ENCODE results near the gene ABCC9.
"Not testable (repeated sequence)": the region's sequence is repeated elsewhere in the genome, so short reads cannot be mapped to it uniquely, and the experiment has no call there.

Gene ABCC9

GRCh38 chr12:21813751-21814150 is 127.5 kb downstream of the ABCC9 start:
- no peak for DNase-seq

DNA sequence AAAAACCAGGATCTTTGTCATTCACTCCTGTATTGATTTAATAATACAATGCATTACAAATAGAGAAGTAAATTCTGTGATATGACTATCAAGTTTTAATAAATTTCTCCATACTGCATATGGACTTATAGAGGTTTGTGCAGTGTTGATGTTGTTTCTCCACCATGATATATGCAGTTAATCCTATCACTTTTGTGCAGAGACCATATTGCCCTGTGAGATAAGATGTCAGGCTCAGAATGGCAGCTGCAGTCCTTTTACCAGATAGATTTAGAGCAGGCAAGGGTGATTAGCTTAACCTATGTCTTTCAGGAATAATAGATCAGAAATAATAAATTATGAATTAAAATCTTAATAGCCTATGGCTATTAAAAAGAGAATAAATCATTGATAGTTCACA is 128.1 kb downstream of the ABCC9 start:
- no peak for DNase-seq

- not testable (repeated sequence) for DNase-seq
Measured at GRCh38 chr12:21812340-21812739, 128.9 kb downstream of the ABCC9 start.

GRCh38 chr12:21809100-21809499 is 132.1 kb downstream of the ABCC9 start:
- no peak for DNase-seq

GRCh38 chr12:21806255-21806654 is 135.0 kb downstream of the ABCC9 start:
- no peak for DNase-seq

DNA sequence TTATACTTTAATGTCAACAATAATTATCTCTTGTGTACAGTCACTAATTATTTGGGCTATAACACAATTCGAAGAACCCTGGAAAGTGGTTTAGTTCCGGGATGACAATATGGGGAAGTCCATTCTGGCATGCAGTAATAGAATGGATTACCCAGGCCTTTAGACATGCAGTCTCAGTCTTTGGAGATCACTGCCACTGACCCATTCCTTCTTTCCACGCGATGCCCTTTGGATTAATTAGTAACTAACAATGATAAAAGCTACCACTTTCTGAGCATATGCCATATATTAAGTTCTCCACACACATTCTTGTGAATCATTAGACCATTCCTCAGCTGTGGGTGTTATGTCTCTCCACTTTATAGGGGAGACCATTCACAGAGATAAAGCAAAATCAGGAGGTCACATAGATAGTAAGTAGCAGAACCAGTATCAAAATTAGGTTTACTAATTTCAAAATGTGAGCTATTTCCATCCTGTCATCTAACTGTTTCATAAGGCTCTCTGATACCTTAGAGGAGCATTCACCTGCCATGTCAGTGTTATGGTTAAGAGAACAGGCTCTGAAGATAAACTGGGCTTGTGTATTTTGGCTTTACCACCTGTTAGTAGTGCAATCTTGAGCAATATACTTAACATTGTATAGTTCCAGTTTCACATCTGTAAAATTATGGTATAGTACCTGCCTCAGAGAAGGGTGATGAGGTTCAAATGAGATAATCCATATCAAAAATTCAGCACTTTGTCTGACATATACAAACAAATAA is 139.5 kb downstream of the ABCC9 start:
- no peak for DNase-seq

DNA sequence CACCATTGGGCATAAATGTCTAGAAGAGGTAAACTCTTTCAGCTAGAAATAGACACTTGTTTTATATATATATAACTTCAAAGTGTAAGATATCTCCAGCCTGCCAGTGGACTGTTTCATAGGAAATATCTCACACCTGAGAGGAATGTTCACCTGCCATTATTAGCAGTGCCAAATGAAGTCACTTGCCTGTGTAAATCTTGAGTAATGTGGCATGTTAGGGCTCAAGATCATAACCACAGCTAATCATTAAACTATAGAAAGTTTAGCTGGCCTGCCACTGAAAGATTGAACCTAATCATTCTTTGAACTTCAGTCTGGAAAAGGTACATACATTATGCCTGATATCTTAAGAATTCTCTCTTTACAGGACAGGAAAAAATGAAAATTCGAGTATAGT is 141.2 kb downstream of the ABCC9 start:
- no peak for DNase-seq

GRCh38 chr12:21797539-21797938 is 143.7 kb downstream of the ABCC9 start:
- no peak for DNase-seq

- no peak for DNase-seq
Measured at GRCh38 chr12:21795648-21796328, 145.4 kb downstream of the ABCC9 start.

DNA sequence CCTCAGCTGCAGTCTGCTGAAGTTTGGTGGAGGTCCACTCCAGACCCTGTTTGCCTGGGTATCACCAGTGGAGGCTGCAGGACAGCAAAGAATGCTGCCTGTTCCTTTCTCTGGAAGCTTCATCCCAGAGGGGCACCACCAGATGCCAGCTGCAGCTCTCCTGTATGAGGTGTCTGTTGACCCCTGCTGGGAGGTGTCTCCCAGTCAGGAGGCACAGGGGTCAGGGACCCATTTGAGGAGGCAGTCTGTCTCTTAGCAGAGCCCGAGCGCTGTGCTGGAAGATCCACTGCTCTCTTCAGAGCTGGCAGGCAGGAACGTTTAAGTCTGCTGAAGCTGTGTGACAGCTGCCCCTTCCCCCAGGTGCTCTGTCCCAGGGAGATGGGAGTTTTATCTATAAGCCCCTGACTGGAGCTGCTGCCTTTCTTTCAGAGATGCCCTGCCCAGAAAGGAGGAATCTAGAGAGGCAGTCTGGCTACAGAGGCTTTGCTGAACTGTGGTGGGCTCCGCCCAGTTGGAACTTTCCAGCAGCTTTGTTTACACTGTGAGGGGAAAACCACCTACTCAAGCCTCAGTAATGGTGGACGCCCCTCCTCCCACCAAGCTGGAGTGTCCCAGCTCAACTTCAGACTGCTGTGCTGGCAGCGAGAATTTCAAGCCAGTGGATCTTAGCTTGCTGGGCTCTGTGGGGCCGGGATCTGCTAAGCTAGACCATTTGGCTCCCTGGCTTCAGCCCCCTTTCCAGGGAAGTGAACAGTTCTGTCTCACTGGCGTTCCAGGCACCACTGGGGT is 146.2 kb downstream of the ABCC9 start:
- not testable (repeated sequence) for DNase-seq

- not testable (repeated sequence) for DNase-seq
Measured at GRCh38 chr12:21789687-21790086, 151.5 kb downstream of the ABCC9 start.

GRCh38 chr12:21788089-21788983 is 152.9 kb downstream of the ABCC9 start:
- DNase-seq, result no peak

DNA sequence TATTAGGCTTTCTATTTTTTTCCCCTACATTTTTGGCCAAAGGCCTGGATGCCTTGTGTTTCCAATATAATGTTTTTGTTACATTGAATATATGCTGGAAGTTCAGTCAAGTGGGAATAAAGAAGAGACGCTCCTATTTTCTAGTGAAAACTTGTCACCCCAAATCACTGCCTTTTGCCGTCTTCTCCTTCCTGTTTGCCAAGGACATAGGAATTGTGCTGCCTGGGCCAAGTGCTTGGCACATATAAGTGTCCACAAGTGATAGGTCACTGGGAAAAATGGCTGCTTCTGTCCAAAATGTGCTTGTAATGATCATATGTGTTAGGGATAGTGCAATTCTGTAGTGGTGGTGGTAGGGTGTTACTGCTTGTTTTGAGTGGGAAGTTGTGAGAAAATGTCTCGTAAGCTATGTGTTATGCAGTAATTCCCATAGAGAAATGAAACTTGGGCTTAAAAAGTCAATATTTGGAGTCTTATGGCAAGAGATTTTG is 155.1 kb downstream of the ABCC9 start:
- no peak for DNase-seq

DNA sequence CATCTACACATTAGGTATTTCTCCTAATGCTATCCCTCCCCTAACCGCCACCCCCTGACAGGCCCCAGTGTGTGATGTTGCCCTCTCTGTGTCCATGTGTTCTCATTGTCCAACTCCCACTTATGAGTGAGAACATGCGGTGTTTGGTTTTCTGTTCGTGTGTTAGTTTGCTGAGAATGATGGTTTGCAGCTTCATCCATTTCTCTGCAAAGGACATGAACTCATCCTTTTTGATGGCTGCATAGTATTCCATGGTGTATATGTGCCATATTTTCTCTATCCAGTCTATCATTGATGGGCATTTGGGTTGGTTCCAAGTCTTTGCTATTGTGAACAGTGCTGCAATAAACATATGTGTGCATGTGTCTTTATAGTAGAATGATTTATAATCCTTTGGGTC is 158.5 kb downstream of the ABCC9 start:
- not testable (repeated sequence) for DNase-seq

DNA sequence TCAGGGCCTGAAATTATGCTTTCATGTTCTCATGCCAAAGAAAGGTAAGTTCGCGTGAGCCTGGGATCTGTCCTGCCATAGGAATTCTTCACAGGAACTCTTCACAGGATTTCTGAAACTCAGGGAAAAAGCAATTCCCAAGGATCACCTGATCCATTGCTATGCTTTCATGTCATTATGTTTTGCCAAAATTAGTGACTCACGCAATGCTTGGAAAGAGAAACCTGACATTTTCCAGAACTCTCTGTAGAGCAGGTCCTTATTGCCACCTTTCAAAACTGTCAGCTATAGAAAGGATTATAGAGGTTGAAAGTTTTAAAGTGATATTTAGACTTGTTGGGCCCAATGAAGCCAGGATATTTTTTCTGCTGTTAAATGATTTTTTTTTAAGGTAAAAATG is 160.4 kb downstream of the ABCC9 start:
- no peak for DNase-seq

- no peak for DNase-seq
Measured at GRCh38 chr12:21776175-21776574, 165.1 kb downstream of the ABCC9 start.

- DNase-seq, result no peak
Measured at GRCh38 chr12:21775133-21775820, 165.9 kb downstream of the ABCC9 start.

GRCh38 chr12:21774358-21775132 is 166.7 kb downstream of the ABCC9 start, which contains the start of gene KCNJ8:
KCNJ8 (minus strand) TSS chr12:21774706; CDS start chr12:21773616, 1,090 bp downstream.
- DNase-seq, result no peak

- DNase-seq, result no peak
Measured at GRCh38 chr12:21773806-21774205, 167.4 kb downstream of the ABCC9 start.

DNA sequence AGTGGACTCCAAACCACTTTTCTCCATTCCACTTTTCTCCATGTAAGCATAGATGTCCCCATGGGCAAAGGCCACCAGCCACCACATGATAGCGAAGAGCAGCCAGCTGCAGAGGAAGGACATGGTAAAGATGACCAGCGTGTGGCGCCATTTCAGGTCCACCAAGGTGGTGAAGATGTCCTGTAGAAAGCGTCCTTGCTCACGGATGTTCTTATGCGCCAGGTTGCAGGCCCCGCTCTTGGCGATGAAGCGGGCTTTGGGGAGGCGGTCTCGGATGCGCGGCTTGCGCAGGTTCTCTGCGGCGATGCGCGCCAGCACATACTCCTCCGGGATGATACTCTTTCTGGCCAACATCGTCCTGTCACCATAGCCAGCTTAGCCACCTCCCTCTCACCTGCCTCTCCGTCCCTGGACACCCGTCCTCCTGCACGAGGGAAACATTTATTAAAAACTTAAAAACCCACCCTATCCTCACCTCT is 167.9 kb downstream of the ABCC9 start:
- DNase-seq, result peak in 1 of 3 donors; percentile 1

GRCh38 chr12:21771311-21771710 is 169.9 kb downstream of the ABCC9 start:
- DNase-seq, result no peak
